Activated T-helper 17 cell treated with anti-CD3 and anti-CD28 coated beads, Interleukin-2, amount 50 U/mL, for 72 hours (primary cell): Measurements from ENCODE around the gene CCDC92. TPM values are rescaled to one million over a fixed set of nuclear protein-coding genes. Genes with fewer than 3 reads are reported as not detected.
A peak's percentile ranks its signal among the peaks of the same experiment; 100 is the strongest.

Experiments
- ATAC-seq: fragments of 150-1000 bp; cut with Tn5 transposase; replicated peaks from 2 replicates; pipeline ENCODE4 v1.10.0; 2021; ENCODE audit warnings: mild to moderate bottlenecking, moderate library complexity
- H3K27ac Mint-ChIP-seq: one replicate; pipeline ENCODE4 v1.8.0; 2022; ENCODE audit warnings: mixed read lengths
- H3K27me3 Mint-ChIP-seq: one replicate; pipeline ENCODE4 v1.8.0; 2022; ENCODE audit warnings: mixed read lengths
- H3K36me3 Mint-ChIP-seq: one replicate; pipeline ENCODE4 v1.8.0; 2022; ENCODE audit warnings: low read depth, mild to moderate bottlenecking, mixed read lengths
- H3K4me1 Mint-ChIP-seq: one replicate; pipeline ENCODE4 v1.8.0; 2022; ENCODE audit warnings: mixed read lengths
- H3K4me3 Mint-ChIP-seq: one replicate; pipeline ENCODE4 v1.8.0; 2022; ENCODE audit warnings: mild to moderate bottlenecking, mixed read lengths
- H3K9me3 Mint-ChIP-seq: one replicate; pipeline ENCODE4 v1.8.0; 2022; ENCODE audit warnings: mixed read lengths
- total RNA-seq, 2 donors: library from RNA; stranded (reverse); gene quantifications; one replicate each; pipeline ENCODE4 v1.2.3, GENCODE V29; 2022

CCDC92 gene, protein sequence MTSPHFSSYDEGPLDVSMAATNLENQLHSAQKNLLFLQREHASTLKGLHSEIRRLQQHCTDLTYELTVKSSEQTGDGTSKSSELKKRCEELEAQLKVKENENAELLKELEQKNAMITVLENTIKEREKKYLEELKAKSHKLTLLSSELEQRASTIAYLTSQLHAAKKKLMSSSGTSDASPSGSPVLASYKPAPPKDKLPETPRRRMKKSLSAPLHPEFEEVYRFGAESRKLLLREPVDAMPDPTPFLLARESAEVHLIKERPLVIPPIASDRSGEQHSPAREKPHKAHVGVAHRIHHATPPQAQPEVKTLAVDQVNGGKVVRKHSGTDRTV
- total RNA-seq, result 10 to 100 TPM; 19.2 to 19.4 TPM

DNA sequence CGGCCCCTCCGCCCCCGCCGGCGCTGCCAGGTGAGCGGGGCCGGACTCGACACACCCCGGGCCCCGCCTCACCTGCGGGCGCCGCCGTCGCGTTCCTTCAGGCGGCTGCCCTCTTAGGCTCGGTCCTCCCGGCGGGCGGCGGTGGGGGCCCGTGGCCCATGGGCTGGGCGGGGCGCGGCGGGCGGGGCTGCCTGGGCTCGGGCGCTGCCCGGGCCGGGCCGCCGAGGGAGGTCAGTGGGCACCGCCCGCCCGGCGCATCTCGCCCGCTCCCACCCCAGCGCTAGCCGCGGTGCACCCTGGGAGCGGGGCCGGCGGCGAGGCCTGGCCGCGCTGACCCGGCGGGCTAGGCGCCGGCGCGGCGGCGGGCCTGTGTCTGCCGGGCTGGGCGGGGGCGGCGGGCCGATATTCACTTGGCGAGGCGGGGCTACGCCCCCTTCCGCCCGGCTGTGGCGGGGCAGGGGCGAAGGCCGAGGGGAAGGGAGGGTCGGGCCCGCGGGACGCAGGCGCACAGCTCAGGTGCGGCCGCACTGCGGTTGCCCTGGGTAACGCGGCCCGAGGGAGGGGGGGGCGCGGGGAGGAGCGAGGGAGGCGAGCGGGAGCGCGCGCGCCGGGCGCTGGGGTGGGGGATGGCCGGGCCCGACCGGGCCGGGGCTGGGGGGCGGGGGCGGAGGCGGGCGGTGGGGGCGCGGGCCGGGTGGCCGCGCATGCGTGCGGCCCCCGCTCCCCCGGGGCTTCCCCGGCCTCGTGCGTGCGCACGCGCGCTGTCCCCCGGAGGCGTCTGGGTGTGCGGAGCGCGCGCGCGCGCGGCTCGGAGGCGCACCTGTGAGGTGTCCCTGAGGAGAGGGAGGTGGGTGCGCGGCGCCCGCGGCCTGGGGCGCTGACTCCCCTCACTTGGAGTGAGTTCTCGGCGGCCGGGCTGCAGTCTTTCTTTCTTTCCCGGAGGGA lies at the start of gene CCDC92, which contains the start of gene ZNF664:
CCDC92 (minus strand) TSS at position 375 of the 945 bp plus-strand sequence. CDS start 28,526 bp downstream, outside the sequence.
ZNF664 (plus strand) TSS at position 759 of the 945 bp plus-strand sequence. CDS start 38,930 bp downstream, outside the sequence.
- Mint-ChIP-seq H3K36me3 (peaks cover 58% of the 10 kb centered on the region), H3K27ac (peak within 1 kb of the TSS; percentile 92), H3K4me3 (peak within 1 kb of the TSS; percentile 93), H3K27me3 (no peaks in the 10 kb centered on the region), H3K9me3 (no peaks in the 10 kb centered on the region), H3K4me1 (peaks cover 29% of the 10 kb centered on the region)
- peak; percentile 83 for ATAC-seq

DNA sequence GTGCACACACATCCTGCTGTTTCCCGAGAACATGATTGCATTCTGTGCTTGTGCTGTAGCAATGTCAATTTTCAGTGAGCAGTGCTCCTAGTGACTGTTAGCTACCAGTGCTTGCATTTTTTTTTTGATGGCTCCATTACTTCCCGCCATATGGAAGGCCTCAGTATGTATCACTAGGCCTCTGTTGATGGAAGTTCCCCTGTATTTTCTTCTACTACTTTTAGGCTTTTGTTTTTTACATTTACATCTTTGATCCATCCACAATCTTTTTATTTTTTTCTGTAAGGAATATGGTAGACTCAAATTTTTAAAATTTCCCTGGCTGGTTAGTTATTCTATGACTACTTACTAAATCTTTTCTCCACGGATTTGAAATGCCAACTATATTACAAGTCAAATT lies 49.5 kb upstream of the CCDC92 start:
- ATAC-seq, result no peak
- Mint-ChIP-seq H3K4me1 (peaks cover 5% of the 10 kb centered on the region), H3K9me3 (no peaks in the 10 kb centered on the region)

DNA sequence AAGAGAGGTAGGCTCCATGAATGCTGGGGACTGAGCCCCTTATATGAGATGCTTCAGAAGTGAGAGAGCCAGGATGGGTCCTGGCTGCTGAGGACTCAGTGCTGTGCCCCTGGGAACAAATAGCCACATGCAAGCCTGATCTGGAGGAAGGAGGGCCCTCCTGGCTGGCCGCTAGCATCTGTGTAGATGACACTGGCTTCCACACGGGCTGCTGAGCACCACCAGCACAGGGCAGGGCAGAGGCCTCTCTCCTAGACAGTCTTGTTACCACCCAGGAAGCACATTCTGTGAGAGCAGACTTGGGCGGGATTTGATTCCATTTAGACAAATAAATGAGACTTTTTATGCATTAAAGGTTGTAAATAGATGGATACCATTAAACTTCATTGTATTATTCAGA lies 48.4 kb upstream of the CCDC92 start:
- H3K36me3 Mint-ChIP-seq, result no peaks in the 10 kb centered on the region
- no peaks in the 10 kb centered on the region for H3K27me3 Mint-ChIP-seq
- no peak for ATAC-seq
- H3K4me3 Mint-ChIP-seq, result no peak overlapping the region
- H3K4me1 Mint-ChIP-seq, result peaks cover 5% of the 10 kb centered on the region
- H3K9me3 Mint-ChIP-seq, result no peaks in the 10 kb centered on the region
- H3K27ac Mint-ChIP-seq, result no peak overlapping the region

More for the DNA sequence above, 49.5 kb upstream of the CCDC92 start:
- Mint-ChIP-seq H3K27me3 (no peaks in the 10 kb centered on the region), H3K27ac (no peak overlapping the region), H3K36me3 (no peaks in the 10 kb centered on the region), H3K4me3 (no peak overlapping the region)

DNA sequence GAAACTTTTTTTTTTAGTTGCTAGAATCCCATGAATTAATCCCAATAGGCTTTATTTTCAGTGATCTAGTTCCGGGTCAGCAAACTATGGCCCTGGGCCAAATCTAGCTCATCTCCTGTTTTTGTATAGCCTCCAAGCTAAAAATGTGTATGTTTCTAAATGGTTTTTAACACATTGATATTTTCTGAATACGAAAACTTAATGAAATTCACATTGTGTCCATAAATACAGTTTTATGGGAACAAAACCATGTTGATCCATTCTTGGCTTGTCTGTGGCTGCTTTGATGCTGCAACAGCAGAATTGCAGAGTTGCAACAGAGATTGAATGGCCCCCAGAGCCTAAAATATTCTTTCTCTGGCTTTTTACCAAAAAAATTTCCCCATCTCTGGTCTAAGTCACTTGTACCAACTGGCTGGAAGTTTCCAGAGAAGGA lies 47.9 kb upstream of the CCDC92 start:
- Mint-ChIP-seq H3K4me3 (no peak overlapping the region), H3K4me1 (peaks cover 5% of the 10 kb centered on the region), H3K36me3 (no peaks in the 10 kb centered on the region), H3K27me3 (no peaks in the 10 kb centered on the region), H3K9me3 (no peaks in the 10 kb centered on the region), H3K27ac (no peak overlapping the region)
- no peak for ATAC-seq

DNA sequence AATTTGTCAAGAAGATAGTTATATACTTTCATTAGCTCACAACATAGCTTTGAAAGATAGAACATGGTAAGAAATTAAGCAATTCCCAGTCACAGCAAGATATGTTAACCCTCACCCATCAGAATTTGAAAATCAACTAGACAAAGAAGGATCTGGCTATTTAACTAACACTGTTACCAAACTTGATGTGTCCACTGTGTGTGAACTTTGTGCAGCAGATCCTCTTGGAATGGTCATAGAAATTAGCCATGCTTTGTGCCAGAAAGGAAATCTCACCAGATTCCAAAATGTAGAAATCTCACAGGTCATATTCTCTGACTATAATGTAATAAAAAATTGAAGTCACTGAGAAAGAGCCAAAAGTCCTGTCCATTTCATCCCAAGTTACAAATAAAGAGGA lies 46.5 kb upstream of the CCDC92 start:
- peaks cover 7% of the 10 kb centered on the region for H3K36me3 Mint-ChIP-seq
- H3K4me1 Mint-ChIP-seq, result peaks cover 3% of the 10 kb centered on the region
- no peaks in the 10 kb centered on the region for H3K9me3 Mint-ChIP-seq
- H3K4me3 Mint-ChIP-seq, result no peak overlapping the region
- no peaks in the 10 kb centered on the region for H3K27me3 Mint-ChIP-seq
- no peak for ATAC-seq
- H3K27ac Mint-ChIP-seq, result no peak overlapping the region

DNA sequence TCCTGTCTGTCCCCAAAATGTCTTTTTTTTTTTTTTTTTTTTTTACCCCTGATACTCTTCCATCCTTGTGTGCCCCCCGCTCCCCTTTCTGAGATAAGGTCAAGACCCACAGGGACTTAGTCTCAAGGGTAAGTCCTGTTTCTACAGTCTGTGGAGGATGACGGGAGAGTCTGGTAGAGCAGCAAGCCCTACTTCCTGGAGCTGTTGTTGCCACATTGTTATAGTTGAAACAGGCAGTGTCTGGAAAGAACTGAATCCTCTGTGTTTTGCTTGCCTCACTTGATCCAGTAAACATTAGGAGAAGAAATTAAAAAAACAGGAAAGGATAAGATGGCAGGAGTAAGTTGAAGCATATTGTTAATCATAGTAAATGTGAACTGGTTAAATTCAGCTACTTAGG lies 45.9 kb upstream of the CCDC92 start:
- Mint-ChIP-seq H3K4me3 (no peak overlapping the region), H3K27ac (no peak overlapping the region), H3K27me3 (no peaks in the 10 kb centered on the region), H3K9me3 (no peaks in the 10 kb centered on the region), H3K36me3 (peaks cover 13% of the 10 kb centered on the region), H3K4me1 (no peaks in the 10 kb centered on the region)
- no peak for ATAC-seq

DNA sequence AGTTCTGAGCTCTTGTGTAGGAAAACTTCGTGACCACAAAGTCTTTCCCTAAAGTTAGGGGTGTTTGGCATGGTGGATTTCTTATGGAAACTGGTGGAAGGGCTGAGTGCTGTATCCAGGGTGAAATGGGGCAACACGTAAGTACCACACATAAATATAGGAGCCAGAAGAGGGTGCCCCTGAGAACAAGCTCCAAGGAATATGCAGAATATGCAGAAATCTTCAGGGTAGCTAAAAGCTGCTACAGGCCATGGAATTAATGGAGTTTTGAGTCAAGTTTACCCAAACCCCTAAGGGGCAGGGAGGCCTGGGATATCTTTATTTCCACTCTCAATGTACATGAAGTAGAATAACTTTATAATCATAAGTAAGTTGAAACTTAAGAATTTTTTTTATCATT lies 44.4 kb upstream of the CCDC92 start:
- Mint-ChIP-seq H3K36me3 (peaks cover 28% of the 10 kb centered on the region), H3K27me3 (no peaks in the 10 kb centered on the region), H3K27ac (no peak overlapping the region), H3K4me1 (no peaks in the 10 kb centered on the region), H3K4me3 (no peak overlapping the region), H3K9me3 (no peaks in the 10 kb centered on the region)
- ATAC-seq, result no peak

DNA sequence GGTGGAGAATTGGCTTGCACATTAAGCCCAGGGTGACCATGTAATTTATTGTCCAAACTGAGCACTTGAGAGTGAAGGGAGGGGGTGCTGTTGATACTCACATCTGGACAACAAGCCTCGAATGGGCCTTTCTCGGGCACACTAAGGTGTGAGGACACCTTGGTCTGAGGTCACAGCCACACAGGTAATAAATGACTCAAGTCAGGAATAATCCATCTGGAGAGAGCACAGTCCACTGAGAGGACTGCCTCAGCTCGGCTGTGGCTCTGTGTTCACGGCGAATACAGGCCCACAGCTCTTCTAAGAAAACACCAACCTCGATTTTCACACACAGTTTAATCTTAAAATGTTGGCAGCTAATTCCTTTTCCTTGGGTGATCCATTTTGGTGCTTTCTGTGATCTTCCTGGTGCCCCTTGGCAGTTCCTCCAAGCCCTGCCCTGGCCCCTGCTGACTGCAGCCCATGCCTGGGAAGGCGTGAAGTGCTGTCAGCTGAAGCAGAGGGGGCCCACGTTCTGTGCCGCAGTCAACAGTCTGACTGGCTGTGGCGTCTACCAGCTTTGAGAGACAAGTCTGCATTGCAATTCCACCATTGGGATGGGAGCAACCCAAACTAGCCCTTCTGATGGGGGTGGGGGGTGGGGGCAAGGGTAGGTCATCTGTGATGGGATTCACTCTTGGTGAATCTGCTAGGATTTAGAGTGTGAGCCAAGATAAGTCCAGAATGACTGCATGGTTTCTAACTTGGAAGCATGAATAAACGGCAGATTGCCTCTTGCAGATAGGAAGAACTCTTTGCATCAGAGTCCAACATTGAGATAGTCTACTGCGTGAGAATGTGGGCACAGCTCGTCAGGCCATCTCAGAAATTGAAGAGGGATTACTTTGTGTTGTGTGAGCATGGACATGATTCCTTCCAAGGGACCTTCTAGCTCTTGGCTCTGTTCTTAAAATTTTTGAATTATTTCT lies 43.1 kb upstream of the CCDC92 start:
- Mint-ChIP-seq H3K27me3 (no peaks in the 10 kb centered on the region), H3K9me3 (no peaks in the 10 kb centered on the region), H3K36me3 (peaks cover 41% of the 10 kb centered on the region), H3K27ac (no peak overlapping the region), H3K4me3 (no peak overlapping the region), H3K4me1 (no peaks in the 10 kb centered on the region)
- no peak for ATAC-seq

DNA sequence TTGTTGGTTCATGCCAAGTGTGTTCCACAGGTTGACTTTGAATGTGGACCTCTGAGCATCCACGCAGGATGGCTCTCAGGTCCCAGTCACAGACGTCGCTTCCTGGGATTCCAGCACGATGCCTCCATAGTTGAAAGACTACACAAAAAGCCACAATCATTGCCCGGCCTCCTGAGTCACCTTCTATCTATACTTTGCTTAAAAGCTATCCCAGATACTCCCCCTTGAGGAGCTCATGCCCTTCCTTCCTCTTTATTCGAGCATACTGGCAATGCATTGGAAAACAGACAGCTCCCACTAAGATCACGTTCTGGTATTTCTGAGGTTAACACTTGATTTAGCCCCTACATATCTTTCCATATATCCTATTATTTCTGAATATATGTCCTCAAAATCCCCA lies 40.4 kb upstream of the CCDC92 start:
- H3K27ac Mint-ChIP-seq, result no peak overlapping the region
- ATAC-seq, result no peak
- H3K4me3 Mint-ChIP-seq, result no peak overlapping the region
- H3K27me3 Mint-ChIP-seq, result no peaks in the 10 kb centered on the region
- H3K9me3 Mint-ChIP-seq, result no peaks in the 10 kb centered on the region
- H3K36me3 Mint-ChIP-seq, result peaks cover 54% of the 10 kb centered on the region
- peaks cover 3% of the 10 kb centered on the region for H3K4me1 Mint-ChIP-seq

DNA sequence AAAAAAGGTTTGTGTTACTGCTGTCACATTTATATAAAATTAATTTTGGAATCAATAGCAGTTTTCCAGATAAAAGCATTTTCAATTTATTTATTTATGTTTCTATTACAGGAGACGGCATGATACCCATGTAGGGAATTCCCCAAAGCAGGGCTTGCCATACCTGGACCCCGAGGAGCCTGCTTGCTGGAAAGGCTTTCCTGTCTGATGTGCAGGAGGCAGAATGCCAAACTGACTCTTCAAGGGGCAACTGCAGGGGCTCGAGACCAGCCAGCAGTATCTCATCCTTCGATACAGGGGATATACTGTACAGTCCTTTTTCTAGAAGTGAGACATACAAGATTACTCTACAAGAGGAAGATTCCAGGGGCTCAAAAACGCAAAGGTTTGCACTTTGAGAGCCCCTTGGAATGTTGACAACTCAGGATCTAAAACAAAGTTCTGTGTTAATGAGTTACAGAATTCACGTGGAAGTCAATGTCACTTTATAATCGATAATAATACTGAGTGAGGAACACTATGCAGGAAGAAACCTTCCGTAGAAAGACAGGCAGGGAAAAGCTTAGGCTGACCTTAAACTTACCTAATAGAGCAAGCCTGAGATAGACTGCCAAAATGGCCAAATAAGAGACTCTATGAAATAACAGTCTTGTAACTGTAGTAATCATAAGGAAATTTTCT lies 38.9 kb upstream of the CCDC92 start:
- ATAC-seq, result no peak
- no peaks in the 10 kb centered on the region for H3K9me3 Mint-ChIP-seq
- no peaks in the 10 kb centered on the region for H3K27me3 Mint-ChIP-seq
- H3K27ac Mint-ChIP-seq, result no peak overlapping the region
- peaks cover 67% of the 10 kb centered on the region for H3K36me3 Mint-ChIP-seq
- H3K4me3 Mint-ChIP-seq, result no peak overlapping the region
- H3K4me1 Mint-ChIP-seq, result peaks cover 15% of the 10 kb centered on the region

DNA sequence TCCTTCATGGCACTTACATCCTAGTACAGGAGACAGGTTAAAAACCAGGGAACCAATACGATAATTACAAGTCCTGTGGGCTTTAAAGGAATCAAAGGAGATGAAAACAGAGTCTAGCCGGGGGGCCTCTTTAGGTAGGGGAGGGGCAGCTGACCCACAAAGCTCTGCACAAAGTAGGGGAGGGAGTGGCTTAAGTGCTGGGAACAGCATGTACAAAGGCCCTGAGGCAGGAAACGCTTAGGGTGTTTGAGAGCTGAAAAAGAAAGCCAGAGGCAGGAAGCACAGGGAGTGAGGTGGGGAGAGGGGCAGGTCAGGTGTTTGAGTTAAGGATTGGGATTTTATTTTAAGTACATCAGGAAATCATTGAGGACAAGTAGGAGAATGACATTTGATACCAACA lies 38.1 kb upstream of the CCDC92 start:
- H3K36me3 Mint-ChIP-seq, result peaks cover 75% of the 10 kb centered on the region
- H3K4me1 Mint-ChIP-seq, result peaks cover 24% of the 10 kb centered on the region
- no peak overlapping the region for H3K27ac Mint-ChIP-seq
- ATAC-seq, result no peak
- H3K9me3 Mint-ChIP-seq, result no peaks in the 10 kb centered on the region
- H3K27me3 Mint-ChIP-seq, result no peaks in the 10 kb centered on the region
- H3K4me3 Mint-ChIP-seq, result no peak overlapping the region

DNA sequence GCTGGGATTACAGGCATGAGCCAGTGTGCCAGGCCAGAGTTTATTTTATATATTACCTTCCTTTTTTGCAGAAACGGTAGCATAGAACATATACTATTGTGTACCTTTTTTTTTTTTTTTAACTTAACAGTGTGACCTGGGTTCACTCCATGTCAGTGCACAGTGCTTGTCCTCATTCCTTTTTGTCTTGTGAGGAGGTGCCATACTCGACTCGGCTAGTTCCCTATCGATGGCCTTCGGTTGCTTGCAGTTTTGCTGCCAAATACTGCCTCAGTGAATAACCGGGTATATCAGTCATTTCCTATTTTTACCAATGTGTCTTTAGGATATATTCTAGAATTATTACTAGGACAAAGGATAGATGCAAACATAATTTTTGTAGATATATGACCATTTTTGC lies 37.1 kb upstream of the CCDC92 start:
- Mint-ChIP-seq H3K4me3 (no peak overlapping the region), H3K36me3 (peaks cover 77% of the 10 kb centered on the region), H3K4me1 (peaks cover 26% of the 10 kb centered on the region), H3K9me3 (no peaks in the 10 kb centered on the region), H3K27me3 (no peaks in the 10 kb centered on the region), H3K27ac (no peak overlapping the region)
- ATAC-seq, result no peak

DNA sequence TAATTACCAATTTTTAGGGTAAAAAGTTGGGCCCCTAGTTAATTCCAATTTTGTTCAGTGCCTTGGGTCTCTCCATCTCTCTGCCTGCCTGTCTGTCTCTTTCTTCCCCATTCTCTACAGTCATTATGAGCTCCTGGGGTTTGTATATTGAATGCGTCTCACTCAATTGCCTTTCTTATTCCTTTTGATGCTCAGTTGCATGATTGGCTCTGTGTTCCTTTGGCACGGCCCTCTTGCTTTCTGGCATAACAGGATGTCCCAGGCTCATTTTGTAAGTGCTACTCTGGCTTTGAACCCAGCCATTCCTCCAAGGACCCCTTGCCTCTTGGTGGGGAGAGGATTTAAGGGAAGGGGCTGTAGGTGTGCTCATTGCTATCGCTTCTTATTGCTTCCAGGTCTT lies 36.0 kb upstream of the CCDC92 start:
- peaks cover 26% of the 10 kb centered on the region for H3K4me1 Mint-ChIP-seq
- peaks cover 65% of the 10 kb centered on the region for H3K36me3 Mint-ChIP-seq
- no peak overlapping the region for H3K4me3 Mint-ChIP-seq
- no peak for ATAC-seq
- no peak overlapping the region for H3K27ac Mint-ChIP-seq
- no peaks in the 10 kb centered on the region for H3K9me3 Mint-ChIP-seq
- H3K27me3 Mint-ChIP-seq, result no peaks in the 10 kb centered on the region
